ENCODE results near the gene TRPM4.
"Not testable (repeated sequence)": the region's sequence is repeated elsewhere in the genome, so short reads cannot be mapped to it uniquely, and the experiment has no call there.

TRPM4 gene

DNA sequence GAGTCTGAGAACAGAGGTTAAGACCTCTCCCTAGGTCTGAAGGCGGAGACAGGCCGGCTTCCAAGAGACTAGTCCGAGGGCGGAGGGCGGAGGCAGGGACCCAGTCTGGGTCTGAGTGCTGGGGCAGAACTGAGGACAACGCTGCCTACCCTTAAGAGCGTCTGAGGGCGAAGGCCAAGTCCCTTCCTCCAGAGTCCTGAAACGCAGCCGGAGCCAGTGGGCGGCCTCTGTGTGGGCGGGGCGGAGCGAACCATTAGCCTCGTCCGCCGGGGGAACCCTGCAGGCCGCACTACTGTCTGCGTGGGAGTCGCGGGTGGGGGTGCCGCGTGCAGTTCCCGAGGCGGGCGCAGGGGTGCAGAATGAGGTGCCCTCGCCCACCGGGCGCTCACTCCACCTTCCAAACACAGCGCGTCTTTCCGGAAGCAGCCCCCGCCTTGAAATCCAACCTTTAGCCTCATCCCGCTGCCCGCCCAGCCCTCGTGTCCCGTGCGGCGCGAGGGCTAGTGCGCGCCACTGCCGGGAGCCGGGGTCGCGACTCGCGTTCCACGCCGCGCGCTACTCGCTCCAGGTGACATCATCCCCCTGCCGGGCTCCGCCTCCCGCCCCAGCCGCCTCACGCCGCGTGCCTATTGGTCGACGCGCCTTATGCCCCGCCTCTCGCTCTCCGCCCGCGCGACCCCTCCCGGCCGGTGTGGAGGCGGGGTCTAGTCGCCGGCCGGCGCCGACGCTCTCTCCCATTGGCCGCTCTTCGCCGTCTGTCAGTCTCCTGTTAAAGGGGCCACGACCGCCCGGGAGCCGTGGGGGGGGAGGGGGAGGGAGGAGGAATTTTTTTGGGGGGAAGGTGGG, 38.8 kb upstream of the TRPM4 start, which contains the start of gene C19orf73:
TSS of gene C19orf73 (minus strand) at position 579 of the 846 bp plus-strand sequence. CDS start at position 458, 121 bp downstream.
- Histone ChIP-seq H3K4me3 (ENCODE audit: low read depth, low read length) (peak within 1 kb of the TSS; percentile 70), H3K27ac (peak within 1 kb of the TSS; percentile 100), H3K27me3 (ENCODE audit: insufficient read depth, low read depth, severe bottlenecking) (no peaks in the 10 kb centered on the region), H3K36me3 (peaks cover 7% of the 10 kb centered on the region), H3K9me3 (ENCODE audit: severe bottlenecking) (no peaks in the 10 kb centered on the region)
- peak; percentile 95 for DNase-seq
- TF ChIP-seq, protein P1, sequence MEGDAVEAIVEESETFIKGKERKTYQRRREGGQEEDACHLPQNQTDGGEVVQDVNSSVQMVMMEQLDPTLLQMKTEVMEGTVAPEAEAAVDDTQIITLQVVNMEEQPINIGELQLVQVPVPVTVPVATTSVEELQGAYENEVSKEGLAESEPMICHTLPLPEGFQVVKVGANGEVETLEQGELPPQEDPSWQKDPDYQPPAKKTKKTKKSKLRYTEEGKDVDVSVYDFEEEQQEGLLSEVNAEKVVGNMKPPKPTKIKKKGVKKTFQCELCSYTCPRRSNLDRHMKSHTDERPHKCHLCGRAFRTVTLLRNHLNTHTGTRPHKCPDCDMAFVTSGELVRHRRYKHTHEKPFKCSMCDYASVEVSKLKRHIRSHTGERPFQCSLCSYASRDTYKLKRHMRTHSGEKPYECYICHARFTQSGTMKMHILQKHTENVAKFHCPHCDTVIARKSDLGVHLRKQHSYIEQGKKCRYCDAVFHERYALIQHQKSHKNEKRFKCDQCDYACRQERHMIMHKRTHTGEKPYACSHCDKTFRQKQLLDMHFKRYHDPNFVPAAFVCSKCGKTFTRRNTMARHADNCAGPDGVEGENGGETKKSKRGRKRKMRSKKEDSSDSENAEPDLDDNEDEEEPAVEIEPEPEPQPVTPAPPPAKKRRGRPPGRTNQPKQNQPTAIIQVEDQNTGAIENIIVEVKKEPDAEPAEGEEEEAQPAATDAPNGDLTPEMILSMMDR (IDR thresholded peaks at IDR 0.05; ENCODE audit: low read depth, low read length) = no peak

DNA sequence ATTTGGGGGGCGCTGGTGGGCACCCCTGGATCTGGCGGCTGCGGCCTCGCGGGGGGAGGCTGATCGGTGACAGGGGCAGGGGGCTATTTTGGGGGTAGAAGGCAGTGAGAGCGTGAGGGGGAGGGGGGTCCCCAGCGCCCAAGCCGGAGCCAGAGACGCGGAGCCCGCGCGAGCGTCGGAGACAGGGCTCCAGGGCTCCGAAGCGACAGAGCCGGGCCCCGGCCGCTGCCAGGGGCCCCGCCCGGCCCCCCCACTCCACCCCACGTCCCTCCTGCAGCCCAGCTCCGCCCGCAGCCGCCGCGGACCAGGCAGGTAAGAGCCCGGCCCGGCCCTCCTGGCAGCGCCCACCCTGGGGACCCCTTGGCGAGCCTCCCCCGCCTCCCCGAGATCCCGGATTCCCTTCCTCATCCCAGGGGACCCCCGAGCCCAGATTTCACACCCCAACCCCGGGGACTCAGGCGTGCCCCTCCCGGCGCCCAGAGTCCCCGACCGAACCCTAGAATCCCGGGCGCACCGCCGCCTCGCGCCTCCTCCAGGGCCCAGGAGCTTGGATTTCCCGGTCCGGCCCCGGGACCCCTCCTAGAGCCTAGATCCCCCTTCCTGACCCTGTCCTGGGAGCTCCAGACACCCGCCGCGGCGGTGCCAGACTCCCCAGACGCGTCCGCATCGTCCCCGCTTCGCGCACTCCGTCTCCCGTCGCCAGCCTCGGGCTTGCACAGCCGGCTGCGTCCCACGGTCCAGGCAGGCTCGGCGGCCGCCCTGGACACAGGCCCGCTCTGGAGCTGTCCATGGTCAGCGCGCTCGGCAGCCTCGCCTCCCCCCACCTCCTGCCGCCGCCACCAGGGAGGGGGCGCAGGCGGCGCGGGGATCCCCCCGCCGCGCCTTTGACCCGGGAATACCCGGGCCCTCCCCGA, 37.9 kb upstream of the TRPM4 start, which contains the start of gene PPFIA3:
TSS of gene PPFIA3 (plus strand) at position 134 of the 914 bp plus-strand sequence. CDS start 8,330 bp downstream, outside the sequence.
- no peak for DNase-seq

DNA sequence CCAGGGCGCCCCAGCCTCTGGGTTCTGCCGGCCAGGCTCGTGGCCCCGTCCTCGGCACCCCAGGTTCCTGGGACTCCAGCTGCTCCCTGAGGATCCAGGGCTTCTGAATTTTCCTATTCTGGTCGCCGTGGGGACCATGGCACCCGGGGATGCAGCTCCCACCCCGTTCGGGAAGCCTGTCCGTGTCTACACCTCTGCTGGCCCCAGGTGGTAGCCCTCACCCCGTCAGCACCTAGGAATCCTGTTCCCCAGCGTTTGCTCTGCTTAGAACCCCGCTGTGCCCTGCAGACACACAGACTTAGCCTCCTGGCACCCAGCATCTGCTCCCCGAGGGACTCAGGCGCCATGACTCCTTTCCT, 37.3 kb upstream of the TRPM4 start:
- DNase-seq = no peak
- Histone ChIP-seq H3K4me3 (ENCODE audit: low read depth, low read length) (peak overlapping the region; percentile 70), H3K27ac (no peak overlapping the region), H3K27me3 (ENCODE audit: insufficient read depth, low read depth, severe bottlenecking) (no peaks in the 10 kb centered on the region), H3K9me3 (ENCODE audit: severe bottlenecking) (no peaks in the 10 kb centered on the region), H3K36me3 (peaks cover 7% of the 10 kb centered on the region)
- TF ChIP-seq, protein P1 (IDR thresholded peaks at IDR 0.05; ENCODE audit: low read depth, low read length) = no peak

More for the DNA sequence above, 37.9 kb upstream of the TRPM4 start, which contains the start of gene PPFIA3:
- Histone ChIP-seq H3K9me3 (ENCODE audit: severe bottlenecking) (no peaks in the 10 kb centered on the region), H3K36me3 (peaks cover 7% of the 10 kb centered on the region), H3K27ac (peak within 1 kb of the TSS; percentile 100), H3K4me3 (ENCODE audit: low read depth, low read length) (peak within 1 kb of the TSS; percentile 70), H3K27me3 (ENCODE audit: insufficient read depth, low read depth, severe bottlenecking) (no peaks in the 10 kb centered on the region)
- TF ChIP-seq, protein P1 (IDR thresholded peaks at IDR 0.05; ENCODE audit: low read depth, low read length) = no peak

DNA sequence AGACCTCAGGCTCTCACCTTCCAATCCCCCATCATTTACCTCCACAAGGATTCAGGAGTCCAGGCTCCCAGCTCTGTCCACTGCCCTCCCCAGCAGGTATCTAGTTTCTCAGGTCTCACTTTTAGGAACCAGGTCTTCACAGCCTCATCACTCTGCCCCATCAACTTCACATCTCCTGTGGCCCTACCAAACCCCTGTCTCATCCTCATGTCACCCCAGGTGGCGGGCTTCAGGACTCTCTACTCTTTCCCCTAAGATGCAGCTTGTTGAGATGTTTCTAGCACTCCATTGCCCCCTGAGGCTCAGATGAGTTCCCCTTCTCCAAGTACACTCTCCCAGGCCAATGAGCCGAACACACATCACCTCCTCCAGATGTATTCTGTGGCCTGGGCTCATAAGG, 36.7 kb upstream of the TRPM4 start:
- Histone ChIP-seq H3K27me3 (ENCODE audit: insufficient read depth, low read depth, severe bottlenecking) (no peaks in the 10 kb centered on the region), H3K36me3 (peaks cover 7% of the 10 kb centered on the region), H3K27ac (no peak overlapping the region), H3K9me3 (ENCODE audit: severe bottlenecking) (no peaks in the 10 kb centered on the region), H3K4me3 (ENCODE audit: low read depth, low read length) (no peak overlapping the region)
- no peak for DNase-seq
- TF ChIP-seq, protein P1 (IDR thresholded peaks at IDR 0.05; ENCODE audit: low read depth, low read length) = no peak

DNA sequence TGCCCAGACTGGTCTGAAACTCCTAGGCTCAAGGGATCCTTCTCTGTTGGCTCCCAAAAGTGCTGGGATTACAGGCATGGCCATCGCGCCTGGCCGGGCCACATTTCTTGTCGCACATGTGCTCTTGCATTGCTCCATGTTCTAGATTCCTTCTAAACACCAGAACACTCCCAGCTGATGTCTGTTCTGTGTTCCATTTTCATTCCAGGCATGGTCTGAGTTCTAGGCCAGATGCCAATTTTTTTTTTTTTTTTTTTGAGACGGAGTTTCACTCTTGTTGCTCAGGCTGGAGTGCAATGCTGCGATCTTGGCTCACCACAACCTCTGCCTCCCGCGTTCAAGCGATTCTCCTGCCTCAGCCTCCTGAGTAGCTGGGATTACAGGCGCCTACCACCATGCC, 35.8 kb upstream of the TRPM4 start:
- H3K4me3 ChIP-seq (ENCODE audit: low read depth, low read length); H3K27ac ChIP-seq; DNase-seq; H3K27me3 ChIP-seq (ENCODE audit: insufficient read depth, low read depth, severe bottlenecking); H3K36me3 ChIP-seq; H3K9me3 ChIP-seq (ENCODE audit: severe bottlenecking): not testable (repeated sequence)

DNA sequence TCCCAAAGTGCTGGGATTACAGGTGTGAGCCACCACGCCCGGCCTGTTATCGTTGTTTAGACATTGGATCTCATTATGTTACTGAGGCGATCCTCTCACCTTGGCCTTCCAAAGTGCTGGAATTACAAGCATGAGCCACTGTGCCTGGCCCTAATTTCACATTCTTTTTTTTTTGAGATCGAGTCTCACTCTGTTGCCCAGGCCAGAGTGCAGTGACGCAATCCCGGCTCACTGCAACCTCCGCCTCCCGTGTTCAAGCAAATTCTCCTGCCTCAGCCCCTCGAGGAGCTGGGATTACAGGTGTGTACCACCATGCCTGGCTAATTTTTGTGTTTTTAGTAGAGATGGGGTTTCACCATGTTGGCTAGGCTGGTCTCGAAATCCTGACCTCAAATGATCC, 34.3 kb upstream of the TRPM4 start:
- not testable (repeated sequence) for H3K27ac ChIP-seq; H3K27me3 ChIP-seq (ENCODE audit: insufficient read depth, low read depth, severe bottlenecking); H3K4me3 ChIP-seq (ENCODE audit: low read depth, low read length); H3K36me3 ChIP-seq; DNase-seq; H3K9me3 ChIP-seq (ENCODE audit: severe bottlenecking)
